Heart left ventricle (tissue), 16 donors: ENCODE results near the gene F2RL2. TPM values are rescaled to one million over a fixed set of nuclear protein-coding genes. Genes with fewer than 3 reads are reported as not detected.

Source experiments
- ATAC-seq, 4 donors: fragments of 200-7000 bp; cut with Tn5 transposase; one replicate each; pipeline ENCODE4 v1.9.1; 2020 to 2022; ENCODE audit warnings: moderate library complexity in 4 of 4, mild to moderate bottlenecking in 3 of 4, moderate number of reproducible peaks in 1 of 4
- DNase-seq, 5 donors: peaks; one replicate each; pipeline ENCODE4 v3.0.0-alpha.2; 2020
- H3K27ac ChIP-seq, 12 donors: fragments of 200-600 bp; sonication (generic) in 4 of 12; one replicate each; pipeline versions ENCODE4 v1.5.0 to v1.8.0; 2016 to 2022; ENCODE audit warnings: mild to moderate bottlenecking in 2 of 12
- H3K27me3 ChIP-seq, 9 donors: fragments of 200-600 bp; sonication (generic) in 2 of 9; one replicate each; pipeline versions ENCODE4 v1.5.1 to v1.8.0; 2016 to 2022; ENCODE audit warnings: mild to moderate bottlenecking in 3 of 9
- H3K36me3 ChIP-seq, 9 donors: fragments of 200-600 bp; sonication (generic) in 2 of 9; one replicate each; pipeline versions ENCODE4 v1.5.0 to v1.8.0; 2018 to 2022; ENCODE audit warnings: mild to moderate bottlenecking in 2 of 9
- H3K4me1 ChIP-seq, 12 donors: fragments of 200-600 bp; sonication (generic) in 4 of 12; one replicate each; pipeline versions ENCODE4 v1.5.0 to v1.8.0; 2016 to 2022; ENCODE audit warnings: mild to moderate bottlenecking in 3 of 12
- H3K4me3 ChIP-seq, 12 donors: fragments of 200-600 bp; sonication (generic) in 4 of 12; one replicate each; pipeline versions ENCODE4 v1.5.0 to v1.8.0; 2017 to 2022; ENCODE audit warnings: mild to moderate bottlenecking in 9 of 12, moderate library complexity in 4 of 12
- H3K9me3 ChIP-seq, 12 donors: fragments of 200-600 bp; sonication (generic) in 4 of 12; one replicate each; pipeline versions ENCODE4 v1.5.0 to v1.8.0; 2016 to 2022; ENCODE audit warnings: mild to moderate bottlenecking in 1 of 12
- POLR2A ChIP-seq, 2 donors: fragments of 450-650 bp; IDR thresholded peaks; one replicate each; pipeline ENCODE4 v1.6.1; 2017; ENCODE audit warnings: antibody characterized with exemption in 2 of 2, mild to moderate bottlenecking in 2 of 2, moderate library complexity in 2 of 2
- WGBS, 4 donors: extraction: QIAGEN DNeasy Blood & Tissue Kit in 2 of 4; methylation state at CpG; one replicate each; pipeline versions ENCODE4 v1.1.5 to v1.1.7; 2013 to 2018; 5-methylcytosine and 5-hydroxymethylcytosine counted together
- intact Hi-C, 10 donors: fragments of 100-400 bp; cut with DNase I; formaldehyde crosslinking; loops; one replicate each; pipeline versions ENCODE4 v1.11.1 to v1.14.2; 2022
- polyA plus RNA-seq, 2 donors: library from polyadenylated mRNA; stranded (reverse); fragments of 200-250 nt; gene quantifications; one replicate each; pipeline ENCODE4 v1.2.3, GENCODE V29; 2013
- total RNA-seq, 9 donors: library from RNA; depleted of rRNA in 2 of 9; stranded (reverse); fragments of >200 nt in 2 of 9; fragmentation: NEBNext Ultra II Directional in 3 of 9; extraction: Animal tissue kit (Norgen Biotek cat#: 25700) in 3 of 9; gene quantifications; one replicate each; pipeline versions ENCODE4 v1.1.0 to v1.2.4, GENCODE V29; 2016 to 2023
- TF ChIP-seq, protein P1 (sequence below), 12 donors: fragments of 200-600 bp; sonication (generic) in 4 of 12; IDR thresholded peaks; one replicate each; pipeline versions ENCODE4 v1.5.0 to v1.8.0; 2018 to 2022; ENCODE audit warnings: antibody characterized with exemption in 12 of 12, mild to moderate bottlenecking in 5 of 12
- donor health status: ischemic (EF 13 %, LVEDD 7.1; RV severe dilation, severe dysfunction).
- donor health status: healthy with polysubstance abuse.
- donor health status: DM: no; HTN: yes; CAD: no.
- donor health status: DM: no; HTN: no; CAD: no.
- donor health status: ischemic (EF 25% LVEDD 6.9; RV normal size, moderate dysfunction).
- donor health status: ischemic (EF 25% LVEDD 5.7; RV mildly dilated, moderate dysfunction).
- donor health status: healthy.
- donor health status: DM: yes; HTN: yes; CAD: no.
- donor health status: ischemic (EF 35%, LVEDD 5.7; RV mildly dilated, moderate dysfunction).
- donor health status: nonischemic (EF 11% LVEDD 7.7; RV severe dilation, severe dysfunction).
- donor health status: DM: yes; HTN: yes; CAD: no.
- donor health status: PGD.
- donor health status: ischemic (EF 29% LVEDD 5.4; RV normal size, mild dysfunction).
- donor health status: nonischemic (EF 23%, LVEDD 6.1; RV moderate dilation, normal function).

Gene F2RL2
- total and polyA plus RNA-seq, 11 donors: 0.08 to 1.7 (median 0.52) TPM

DNA sequence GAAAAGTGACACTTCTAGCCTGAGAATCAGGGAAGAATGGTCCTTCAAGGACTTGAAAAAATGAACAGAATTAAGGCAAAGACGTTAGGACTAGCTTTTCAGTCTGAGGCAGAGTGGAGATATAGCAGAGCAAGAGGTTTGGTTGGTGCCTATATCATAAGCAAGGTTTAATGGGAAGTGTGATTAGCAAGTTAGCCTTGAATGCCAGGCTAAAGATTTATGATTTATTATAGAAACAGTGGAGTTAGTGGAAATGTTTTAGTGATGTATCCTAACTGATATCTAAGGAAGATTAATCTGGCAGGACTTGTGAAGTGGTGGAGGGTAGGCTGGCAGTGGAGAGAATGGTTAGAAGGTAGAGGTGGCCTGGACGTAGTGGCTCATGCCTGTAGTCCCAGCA lies 7.0 kb downstream of the F2RL2 start:
- Histone ChIP-seq H3K9me3 (no peaks in the 10 kb centered on the region), H3K27ac (no peak overlapping the region), H3K36me3 (peaks cover 0 to 23% (median 0%) of the 10 kb centered on the region in 9 donors), H3K27me3 (no peaks in the 10 kb centered on the region), H3K4me3 (no peak overlapping the region), H3K4me1 (no peaks in the 10 kb centered on the region)
- intact Hi-C loops: no loop called here
- ATAC-seq: no peak
- TF ChIP-seq, protein P1, sequence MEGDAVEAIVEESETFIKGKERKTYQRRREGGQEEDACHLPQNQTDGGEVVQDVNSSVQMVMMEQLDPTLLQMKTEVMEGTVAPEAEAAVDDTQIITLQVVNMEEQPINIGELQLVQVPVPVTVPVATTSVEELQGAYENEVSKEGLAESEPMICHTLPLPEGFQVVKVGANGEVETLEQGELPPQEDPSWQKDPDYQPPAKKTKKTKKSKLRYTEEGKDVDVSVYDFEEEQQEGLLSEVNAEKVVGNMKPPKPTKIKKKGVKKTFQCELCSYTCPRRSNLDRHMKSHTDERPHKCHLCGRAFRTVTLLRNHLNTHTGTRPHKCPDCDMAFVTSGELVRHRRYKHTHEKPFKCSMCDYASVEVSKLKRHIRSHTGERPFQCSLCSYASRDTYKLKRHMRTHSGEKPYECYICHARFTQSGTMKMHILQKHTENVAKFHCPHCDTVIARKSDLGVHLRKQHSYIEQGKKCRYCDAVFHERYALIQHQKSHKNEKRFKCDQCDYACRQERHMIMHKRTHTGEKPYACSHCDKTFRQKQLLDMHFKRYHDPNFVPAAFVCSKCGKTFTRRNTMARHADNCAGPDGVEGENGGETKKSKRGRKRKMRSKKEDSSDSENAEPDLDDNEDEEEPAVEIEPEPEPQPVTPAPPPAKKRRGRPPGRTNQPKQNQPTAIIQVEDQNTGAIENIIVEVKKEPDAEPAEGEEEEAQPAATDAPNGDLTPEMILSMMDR (IDR thresholded peaks at IDR 0.05): no peak
- no peak for TF ChIP-seq POLR2A (IDR thresholded peaks at IDR 0.05)
- 81 to 88% (median 86%) methylated on average over 2 of the region's 2 CpGs for WGBS, 4 donors
- no peak for DNase-seq

DNA sequence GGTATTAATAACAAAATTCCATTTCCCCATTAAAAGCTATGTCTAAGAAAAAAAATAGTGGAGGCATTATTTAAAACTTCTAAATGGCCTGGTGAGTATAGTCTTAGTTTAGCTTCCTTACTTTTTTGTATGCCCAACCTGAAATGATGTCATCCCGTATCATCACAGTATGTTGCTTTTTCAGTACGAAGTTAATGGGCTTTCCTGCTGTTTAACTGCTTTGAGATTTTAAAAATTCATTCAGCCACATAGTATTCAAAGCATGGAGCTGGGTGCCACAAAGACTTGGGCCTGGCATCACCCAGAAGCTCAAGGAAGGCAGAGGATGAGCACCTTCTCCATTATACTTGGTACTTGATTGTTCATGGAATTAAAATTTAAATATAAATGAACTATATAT lies 7.4 kb downstream of the F2RL2 start:
- ATAC-seq (no peak), DNase-seq (no peak)
- H3K27ac ChIP-seq: no peak overlapping the region
- intact Hi-C loops: no loop called here
- H3K4me3 ChIP-seq: no peak overlapping the region
- H3K4me1 ChIP-seq: no peaks in the 10 kb centered on the region
- peaks cover 0 to 24% (median 0%) of the 10 kb centered on the region in 9 donors for H3K36me3 ChIP-seq
- TF ChIP-seq POLR2A (IDR thresholded peaks at IDR 0.05): no peak
- TF ChIP-seq, protein P1 (IDR thresholded peaks at IDR 0.05): no peak
- 66 to 68% (median 66%) methylated on average over 2 of the region's 2 CpGs for WGBS, 4 donors
- H3K27me3 ChIP-seq: no peaks in the 10 kb centered on the region
- H3K9me3 ChIP-seq: no peaks in the 10 kb centered on the region

DNA sequence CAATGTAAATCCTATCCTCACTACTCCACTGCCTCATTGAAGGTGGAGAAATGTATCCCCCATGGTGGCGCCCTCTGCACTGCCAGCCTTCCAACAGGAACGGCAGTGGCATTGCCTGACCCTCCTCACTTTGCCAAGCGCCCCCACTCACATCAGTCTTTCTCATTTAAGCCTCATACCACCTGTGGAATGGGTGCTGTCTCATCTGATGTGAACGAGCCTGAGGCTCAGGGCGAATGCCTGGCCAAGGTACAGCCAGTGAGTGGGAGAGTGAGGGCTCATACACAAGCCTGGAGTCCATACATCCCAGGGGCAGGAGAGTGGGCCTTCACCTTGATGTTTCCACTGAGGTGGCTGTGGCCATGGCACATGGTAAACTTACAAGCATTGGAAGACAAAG lies 10.3 kb downstream of the F2RL2 start:
- peaks cover 0 to 24% (median 0%) of the 10 kb centered on the region in 9 donors for H3K36me3 ChIP-seq
- peaks cover 0 to 8% (median 0%) of the 10 kb centered on the region in 12 donors for H3K4me1 ChIP-seq
- no peak overlapping the region for H3K4me3 ChIP-seq
- no peaks in the 10 kb centered on the region for H3K27me3 ChIP-seq
- intact Hi-C loops: no loop called here
- 71 to 78% (median 73%) methylated on average over 5 of the region's 5 CpGs for WGBS, 4 donors
- H3K9me3 ChIP-seq: no peaks in the 10 kb centered on the region
- ATAC-seq: no peak
- TF ChIP-seq, protein P1 (IDR thresholded peaks at IDR 0.05): no peak
- TF ChIP-seq POLR2A (IDR thresholded peaks at IDR 0.05): no peak
- DNase-seq: no peak
- no peak overlapping the region for H3K27ac ChIP-seq

DNA sequence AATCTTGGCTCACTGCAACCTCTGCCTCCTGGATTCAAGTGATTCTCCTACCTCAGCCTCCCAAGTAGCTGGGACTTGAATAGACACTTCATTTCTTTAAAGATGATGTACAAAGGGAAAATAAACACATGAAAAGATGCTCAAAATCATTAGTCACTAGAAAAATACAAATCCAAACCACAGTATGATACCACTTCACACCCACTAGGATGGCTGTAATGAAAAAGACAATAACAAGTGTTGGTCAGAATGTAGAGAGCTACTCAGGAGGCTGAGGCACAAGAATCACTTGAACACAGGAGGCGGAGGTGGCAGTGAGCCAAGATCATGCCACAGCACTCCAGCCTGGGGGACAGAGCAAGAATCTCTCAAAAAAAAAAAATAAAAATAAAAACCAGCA lies 13.0 kb downstream of the F2RL2 start:
- no peak for ATAC-seq
- no peak overlapping the region for H3K27ac ChIP-seq
- H3K4me3 ChIP-seq: no peak overlapping the region
- DNase-seq: no peak
- peaks cover 0 to 8% (median 0%) of the 10 kb centered on the region in 12 donors for H3K4me1 ChIP-seq
- H3K36me3 ChIP-seq: peaks cover 0 to 18% (median 0%) of the 10 kb centered on the region in 9 donors
- TF ChIP-seq, protein P1 (IDR thresholded peaks at IDR 0.05): no peak
- TF ChIP-seq POLR2A (IDR thresholded peaks at IDR 0.05): no peak
- H3K9me3 ChIP-seq: no peaks in the 10 kb centered on the region
- intact Hi-C loops: no loop called here
- WGBS, 4 donors: 81 to 87% (median 84%) methylated on average over 1 of the region's 1 CpG
- no peaks in the 10 kb centered on the region for H3K27me3 ChIP-seq
